ENCODE data around the gene RAB5IF. TPM values are rescaled to one million over a fixed set of nuclear protein-coding genes. Genes with fewer than 3 reads are reported as not detected.
A peak's percentile ranks its signal among the peaks of the same experiment; 100 is the strongest.

Gene RAB5IF
- total and polyA plus RNA-seq, 2 of the 13 experiments (the other 11 are each of a cell fraction or from before 2014, with no cell fraction given): 261 to 305 TPM

DNA sequence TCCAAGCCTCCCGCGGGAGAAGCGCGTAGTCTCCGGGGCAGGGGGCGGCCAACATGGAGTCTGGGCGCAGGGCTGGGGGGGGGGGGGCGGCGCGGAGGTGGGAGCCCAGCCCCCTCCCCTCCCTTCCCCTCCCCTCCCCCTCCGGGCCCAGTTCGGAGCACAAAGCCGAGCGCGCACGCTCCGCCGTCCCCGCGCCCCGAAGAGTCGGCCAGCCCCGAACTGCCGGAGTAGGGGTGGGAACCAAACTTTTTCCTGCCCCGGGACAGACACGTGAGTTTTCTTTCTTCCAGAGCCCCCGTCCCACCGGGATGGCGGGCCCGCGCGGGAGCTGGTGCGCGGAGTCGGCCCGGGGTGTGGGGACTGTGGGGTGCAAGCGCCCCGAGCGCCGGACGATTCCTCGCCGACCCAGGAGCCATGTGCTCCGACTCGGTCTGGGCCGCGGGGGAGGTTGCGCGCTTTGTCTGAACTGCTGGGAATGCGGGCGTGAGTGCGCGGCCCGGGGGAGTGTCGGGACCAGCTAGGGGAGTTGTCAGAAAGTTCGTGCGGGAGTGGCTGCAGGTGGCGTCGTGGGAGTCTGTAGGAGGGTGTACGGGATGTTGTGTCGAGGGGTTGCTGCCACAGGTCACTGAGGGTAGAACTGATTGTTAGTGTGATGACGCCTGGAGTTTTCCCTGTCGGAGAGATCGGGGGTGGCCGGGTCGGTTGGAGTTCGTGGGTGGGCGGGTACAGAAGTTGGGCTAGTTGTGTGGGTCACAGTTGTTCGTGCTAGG is 31.0 kb upstream of the RAB5IF start (continued):
- TF ChIP-seq, protein P1, sequence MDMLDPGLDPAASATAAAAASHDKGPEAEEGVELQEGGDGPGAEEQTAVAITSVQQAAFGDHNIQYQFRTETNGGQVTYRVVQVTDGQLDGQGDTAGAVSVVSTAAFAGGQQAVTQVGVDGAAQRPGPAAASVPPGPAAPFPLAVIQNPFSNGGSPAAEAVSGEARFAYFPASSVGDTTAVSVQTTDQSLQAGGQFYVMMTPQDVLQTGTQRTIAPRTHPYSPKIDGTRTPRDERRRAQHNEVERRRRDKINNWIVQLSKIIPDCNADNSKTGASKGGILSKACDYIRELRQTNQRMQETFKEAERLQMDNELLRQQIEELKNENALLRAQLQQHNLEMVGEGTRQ (IDR thresholded peaks at IDR 0.05; ENCODE audit: low read depth, low read length): no peak
- TF ChIP-seq, protein P1 (CRISPR knock-in tag; IDR thresholded peaks at IDR 0.05; ENCODE audit: borderline replicate concordance): no peak
- TF ChIP-seq POLR2G (IDR thresholded peaks at IDR 0.05; ENCODE audit: low read depth, low read length) (peak; percentile 75), NFKB2 (CRISPR knock-in tag; IDR thresholded peaks at IDR 0.05; ENCODE audit: borderline replicate concordance) (peak; percentile 95; the same call in 1 of the 2 replicates), SRF (IDR thresholded peaks at IDR 0.05; ENCODE audit: low read depth, low read length) (no peak), ZNF816 (CRISPR knock-in tag; IDR thresholded peaks at IDR 0.05; ENCODE audit: borderline replicate concordance) (peak; percentile 26; the same call in 1 of the 2 replicates), BORCS8-MEF2B (CRISPR knock-in tag; IDR thresholded peaks at IDR 0.05) (no peak; the same call in 1 of the 2 replicates), ZNF615 (CRISPR knock-in tag; IDR thresholded peaks at IDR 0.05; ENCODE audit: borderline replicate concordance) (no peak), E2F2 (CRISPR knock-in tag; IDR thresholded peaks at IDR 0.05; ENCODE audit: borderline replicate concordance) (no peak), BHLHE40 (IDR thresholded peaks at IDR 0.05; ENCODE audit: low read length) (peak; percentile 37), ZFP41 (CRISPR knock-in tag; IDR thresholded peaks at IDR 0.05; ENCODE audit: borderline replicate concordance) (peak; percentile 65; the same call in 1 of the 2 replicates), ZNF253 (CRISPR knock-in tag; IDR thresholded peaks at IDR 0.05; ENCODE audit: borderline replicate concordance) (peak; percentile 21; the same call in 1 of the 2 replicates), TAF15 (IDR thresholded peaks at IDR 0.05; ENCODE audit: low read depth, low read length, poor library complexity, severe bottlenecking) (no peak), ISL2 (CRISPR knock-in tag; IDR thresholded peaks at IDR 0.05) (no peak; the same call in 1 of the 2 replicates), ZBTB25 (CRISPR knock-in tag; IDR thresholded peaks at IDR 0.05) (no peak), TCF7L2 (IDR thresholded peaks at IDR 0.05; ENCODE audit: low read depth, low read length) (no peak), ZNF543 (CRISPR knock-in tag; IDR thresholded peaks at IDR 0.05) (0 out of 2 replicates have a peak, but pooled peaks have one; percentile 30)
- TF ChIP-seq, protein P2, sequence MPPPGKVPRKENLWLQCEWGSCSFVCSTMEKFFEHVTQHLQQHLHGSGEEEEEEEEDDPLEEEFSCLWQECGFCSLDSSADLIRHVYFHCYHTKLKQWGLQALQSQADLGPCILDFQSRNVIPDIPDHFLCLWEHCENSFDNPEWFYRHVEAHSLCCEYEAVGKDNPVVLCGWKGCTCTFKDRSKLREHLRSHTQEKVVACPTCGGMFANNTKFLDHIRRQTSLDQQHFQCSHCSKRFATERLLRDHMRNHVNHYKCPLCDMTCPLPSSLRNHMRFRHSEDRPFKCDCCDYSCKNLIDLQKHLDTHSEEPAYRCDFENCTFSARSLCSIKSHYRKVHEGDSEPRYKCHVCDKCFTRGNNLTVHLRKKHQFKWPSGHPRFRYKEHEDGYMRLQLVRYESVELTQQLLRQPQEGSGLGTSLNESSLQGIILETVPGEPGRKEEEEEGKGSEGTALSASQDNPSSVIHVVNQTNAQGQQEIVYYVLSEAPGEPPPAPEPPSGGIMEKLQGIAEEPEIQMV (CRISPR knock-in tag; IDR thresholded peaks at IDR 0.05; ENCODE audit: low read depth): peak; percentile 35; the same call in 1 of the 2 replicates
- TF ChIP-seq, protein P3, sequence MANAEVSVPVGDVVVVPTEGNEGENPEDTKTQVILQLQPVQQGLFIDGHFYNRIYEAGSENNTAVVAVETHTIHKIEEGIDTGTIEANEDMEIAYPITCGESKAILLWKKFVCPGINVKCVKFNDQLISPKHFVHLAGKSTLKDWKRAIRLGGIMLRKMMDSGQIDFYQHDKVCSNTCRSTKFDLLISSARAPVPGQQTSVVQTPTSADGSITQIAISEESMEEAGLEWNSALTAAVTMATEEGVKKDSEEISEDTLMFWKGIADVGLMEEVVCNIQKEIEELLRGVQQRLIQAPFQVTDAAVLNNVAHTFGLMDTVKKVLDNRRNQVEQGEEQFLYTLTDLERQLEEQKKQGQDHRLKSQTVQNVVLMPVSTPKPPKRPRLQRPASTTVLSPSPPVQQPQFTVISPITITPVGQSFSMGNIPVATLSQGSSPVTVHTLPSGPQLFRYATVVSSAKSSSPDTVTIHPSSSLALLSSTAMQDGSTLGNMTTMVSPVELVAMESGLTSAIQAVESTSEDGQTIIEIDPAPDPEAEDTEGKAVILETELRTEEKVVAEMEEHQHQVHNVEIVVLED (CRISPR knock-in tag; IDR thresholded peaks at IDR 0.05; ENCODE audit: borderline replicate concordance): peak; percentile 45
- TF ChIP-seq, protein P4, sequence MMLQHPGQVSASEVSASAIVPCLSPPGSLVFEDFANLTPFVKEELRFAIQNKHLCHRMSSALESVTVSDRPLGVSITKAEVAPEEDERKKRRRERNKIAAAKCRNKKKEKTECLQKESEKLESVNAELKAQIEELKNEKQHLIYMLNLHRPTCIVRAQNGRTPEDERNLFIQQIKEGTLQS (CRISPR knock-in tag; IDR thresholded peaks at IDR 0.05): no peak

Measured in HepG2 (cell line).